Panc1 (cell line): ENCODE data around the gene ISLR. TPM values are rescaled to one million over a fixed set of nuclear protein-coding genes. Genes with fewer than 3 reads are reported as not detected.

Experiments used
- ATAC-seq: fragments of 200-7000 bp; cut with Tn5 transposase; 2 replicates; pipeline ENCODE4 v1.9.1; 2020; ENCODE audit warnings: mild to moderate bottlenecking, moderate library complexity
- BruUV-seq: library from RNA; stranded (reverse); fragments of 400-500 nt; replicated peaks from 2 replicates; lab custom pipeline; 2021; lab: Mats Ljungman, UMichigan
- CTCF ChIA-PET: fragments of 300-600 bp; sonication (Branson Sonifier 250); formaldehyde crosslinking; loops from one replicate; lab custom pipeline; 2022; ENCODE audit warnings: antibody characterized with exemption; lab: Charles Lee
- POLR2A ChIA-PET: fragments of 300-600 bp; sonication (Branson Sonifier 250); formaldehyde crosslinking; loops from one replicate; lab custom pipeline; 2022; ENCODE audit warnings: antibody characterized with exemption; lab: Charles Lee
- DNase-seq: peaks from one replicate; pipeline ENCODE4 v3.0.0-alpha.2; 2010; ENCODE audit warnings: low read depth, low spot score
- H3K27ac ChIP-seq: 2 replicates; pipeline ENCODE4 v1.5.1; 2011; ENCODE audit warnings: mild to moderate bottlenecking, low read length, inconsistent platforms
- H3K27me3 ChIP-seq: fragments of 200-500 bp; sonication (Bioruptor generic); 2 replicates; pipeline ENCODE4 v1.6.0; 2014; ENCODE audit warnings: low read length, inconsistent platforms; ENCODE audit not compliant: control insufficient read depth, insufficient read depth
- H3K36me3 ChIP-seq: fragments of 200-500 bp; sonication (Bioruptor generic); 2 replicates; pipeline ENCODE4 v1.5.1; 2014; ENCODE audit warnings: inconsistent platforms, mild to moderate bottlenecking, low read length, moderate library complexity; ENCODE audit not compliant: control insufficient read depth, insufficient read depth
- H3K4me1 ChIP-seq: 2 replicates; pipeline ENCODE4 v1.5.1; 2011; ENCODE audit warnings: inconsistent platforms, mild to moderate bottlenecking, low read length, moderate library complexity; ENCODE audit not compliant: control insufficient read depth, insufficient read depth
- H3K4me3 ChIP-seq, 2 experiments: 2 replicates each; pipeline ENCODE4 v1.5.1; 2011 to 2012; ENCODE audit warnings: low read depth in 2 of 2, low read length in 2 of 2, mild to moderate bottlenecking in 2 of 2, inconsistent platforms in 1 of 2, moderate library complexity in 1 of 2
- H3K9me3 ChIP-seq: fragments of 200-500 bp; sonication (Bioruptor generic); 2 replicates; pipeline ENCODE4 v1.5.1; 2014; ENCODE audit warnings: low read depth, mild to moderate bottlenecking, inconsistent platforms, low read length, moderate library complexity; ENCODE audit not compliant: control insufficient read depth, insufficient read depth
- POLR2AphosphoS5 ChIP-seq: IDR thresholded peaks from 2 replicates; pipeline ENCODE4 v1.6.1; 2012; ENCODE audit warnings: mild to moderate bottlenecking, low read depth, low read length, moderate library complexity
- SIN3A ChIP-seq: IDR thresholded peaks from 2 replicates; pipeline ENCODE4 v1.6.1; 2012; ENCODE audit warnings: low read depth, mild to moderate bottlenecking, low read length, moderate library complexity, borderline replicate concordance; ENCODE audit not compliant: insufficient read depth
- TCF7L2 ChIP-seq: IDR thresholded peaks from 2 replicates; pipeline ENCODE4 v1.6.1; 2011; ENCODE audit warnings: mild to moderate bottlenecking, low read depth, low read length, inconsistent platforms
- in situ Hi-C: cut with HindIII; loops from 2 replicates; pipeline ENCODE4 v1.10.0; 2016; ENCODE audit warnings: low sequenced_read_pairs, low pct_unique_long_range_greater_than_20kb
- intact Hi-C: fragments of 100-400 bp; cut with micrococcal nuclease; formaldehyde crosslinking; loops from one replicate; pipeline ENCODE4 v1.10.0; 2022; ENCODE audit not compliant: unreplicated experiment
- total RNA-seq: library from RNA; stranded (reverse); gene quantifications from one replicate; pipeline ENCODE4 v1.2.1, GENCODE V29; 2021; ENCODE audit not compliant: unreplicated experiment
- TF ChIP-seq, protein P1 (sequence below), 2 experiments: IDR thresholded peaks; 2 replicates each; pipeline ENCODE4 v1.6.1; 2011 to 2012; ENCODE audit warnings: low read depth in 2 of 2, control low read depth in 1 of 2, low read length in 1 of 2, mild to moderate bottlenecking in 1 of 2, moderate library complexity in 1 of 2; ENCODE audit not compliant: insufficient read depth in 1 of 2
- TF ChIP-seq, protein P2 (sequence below): fragments of 450-650 bp; IDR thresholded peaks from 2 replicates; pipeline ENCODE4 v1.5.1; 2017; ENCODE audit warnings: mild to moderate bottlenecking

Gene ISLR
- total RNA-seq, 1 experiment from 2014 or later: 0.28 TPM

DNA sequence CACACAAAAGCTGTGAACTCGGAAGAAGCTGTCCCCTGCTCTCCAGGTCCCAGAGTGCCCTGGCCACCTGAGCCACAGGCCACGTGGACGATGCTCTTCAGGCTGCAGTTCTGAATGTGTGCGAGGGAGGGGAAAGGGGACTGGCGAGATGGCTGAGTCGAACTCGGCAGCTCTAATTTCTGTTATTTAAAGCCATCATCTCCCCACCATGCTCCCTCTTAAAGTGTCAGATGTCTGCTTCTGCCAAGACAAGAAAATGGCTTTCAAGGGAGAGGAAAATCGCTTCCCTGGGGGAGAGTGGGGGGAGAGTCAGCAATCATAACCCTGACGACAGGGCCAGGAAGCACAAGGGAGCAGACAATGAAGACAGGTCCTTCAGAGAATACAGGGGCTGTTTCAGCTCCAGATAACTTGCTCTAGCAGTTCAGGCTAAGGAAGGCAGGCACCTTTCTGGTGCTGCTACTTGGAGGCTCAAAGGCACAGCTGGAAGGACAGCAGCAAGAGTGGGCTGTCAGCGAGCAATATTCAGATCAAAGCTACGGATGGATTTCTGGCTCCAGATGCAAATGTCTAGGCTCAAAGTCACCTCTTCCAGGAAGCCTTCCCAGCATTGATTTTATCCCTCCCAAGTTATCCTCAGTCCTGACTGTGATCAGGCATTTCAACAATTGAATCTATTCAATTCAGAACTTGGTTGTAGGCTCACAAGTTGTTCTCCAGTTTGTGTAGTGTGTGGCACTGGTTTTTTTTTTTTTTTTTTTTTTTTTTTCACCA lies 47.2 kb downstream of the ISLR start:
- Histone ChIP-seq H3K4me1 (peaks cover 11% of the 10 kb centered on the region), H3K9me3 (no peaks in the 10 kb centered on the region), H3K27me3 (no peaks in the 10 kb centered on the region), H3K36me3 (no peaks in the 10 kb centered on the region), H3K4me3 (no peak overlapping the region), H3K27ac (no peak overlapping the region)
- in situ Hi-C loops (no loop called here), intact Hi-C loops (no loop called here)
- ChIA-PET POLR2A (no interaction called here), CTCF (interaction anchor here (0.6 kb wide), 1 partner anchor 49 kb away, joined by 3 read pairs; no protein-coding TSS in a partner anchor)
- no TSS peak for BruUV-seq
- TF ChIP-seq TCF7L2: no peak
- no peak for TF ChIP-seq SIN3A
- TF ChIP-seq, protein P1, sequence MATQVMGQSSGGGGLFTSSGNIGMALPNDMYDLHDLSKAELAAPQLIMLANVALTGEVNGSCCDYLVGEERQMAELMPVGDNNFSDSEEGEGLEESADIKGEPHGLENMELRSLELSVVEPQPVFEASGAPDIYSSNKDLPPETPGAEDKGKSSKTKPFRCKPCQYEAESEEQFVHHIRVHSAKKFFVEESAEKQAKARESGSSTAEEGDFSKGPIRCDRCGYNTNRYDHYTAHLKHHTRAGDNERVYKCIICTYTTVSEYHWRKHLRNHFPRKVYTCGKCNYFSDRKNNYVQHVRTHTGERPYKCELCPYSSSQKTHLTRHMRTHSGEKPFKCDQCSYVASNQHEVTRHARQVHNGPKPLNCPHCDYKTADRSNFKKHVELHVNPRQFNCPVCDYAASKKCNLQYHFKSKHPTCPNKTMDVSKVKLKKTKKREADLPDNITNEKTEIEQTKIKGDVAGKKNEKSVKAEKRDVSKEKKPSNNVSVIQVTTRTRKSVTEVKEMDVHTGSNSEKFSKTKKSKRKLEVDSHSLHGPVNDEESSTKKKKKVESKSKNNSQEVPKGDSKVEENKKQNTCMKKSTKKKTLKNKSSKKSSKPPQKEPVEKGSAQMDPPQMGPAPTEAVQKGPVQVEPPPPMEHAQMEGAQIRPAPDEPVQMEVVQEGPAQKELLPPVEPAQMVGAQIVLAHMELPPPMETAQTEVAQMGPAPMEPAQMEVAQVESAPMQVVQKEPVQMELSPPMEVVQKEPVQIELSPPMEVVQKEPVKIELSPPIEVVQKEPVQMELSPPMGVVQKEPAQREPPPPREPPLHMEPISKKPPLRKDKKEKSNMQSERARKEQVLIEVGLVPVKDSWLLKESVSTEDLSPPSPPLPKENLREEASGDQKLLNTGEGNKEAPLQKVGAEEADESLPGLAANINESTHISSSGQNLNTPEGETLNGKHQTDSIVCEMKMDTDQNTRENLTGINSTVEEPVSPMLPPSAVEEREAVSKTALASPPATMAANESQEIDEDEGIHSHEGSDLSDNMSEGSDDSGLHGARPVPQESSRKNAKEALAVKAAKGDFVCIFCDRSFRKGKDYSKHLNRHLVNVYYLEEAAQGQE (IDR thresholded peaks at IDR 0.05; ENCODE audit: insufficient read depth in 1 of 2, low read depth in 2 of 2, low read length in 1 of 2): no peak
- TF ChIP-seq, protein P2, sequence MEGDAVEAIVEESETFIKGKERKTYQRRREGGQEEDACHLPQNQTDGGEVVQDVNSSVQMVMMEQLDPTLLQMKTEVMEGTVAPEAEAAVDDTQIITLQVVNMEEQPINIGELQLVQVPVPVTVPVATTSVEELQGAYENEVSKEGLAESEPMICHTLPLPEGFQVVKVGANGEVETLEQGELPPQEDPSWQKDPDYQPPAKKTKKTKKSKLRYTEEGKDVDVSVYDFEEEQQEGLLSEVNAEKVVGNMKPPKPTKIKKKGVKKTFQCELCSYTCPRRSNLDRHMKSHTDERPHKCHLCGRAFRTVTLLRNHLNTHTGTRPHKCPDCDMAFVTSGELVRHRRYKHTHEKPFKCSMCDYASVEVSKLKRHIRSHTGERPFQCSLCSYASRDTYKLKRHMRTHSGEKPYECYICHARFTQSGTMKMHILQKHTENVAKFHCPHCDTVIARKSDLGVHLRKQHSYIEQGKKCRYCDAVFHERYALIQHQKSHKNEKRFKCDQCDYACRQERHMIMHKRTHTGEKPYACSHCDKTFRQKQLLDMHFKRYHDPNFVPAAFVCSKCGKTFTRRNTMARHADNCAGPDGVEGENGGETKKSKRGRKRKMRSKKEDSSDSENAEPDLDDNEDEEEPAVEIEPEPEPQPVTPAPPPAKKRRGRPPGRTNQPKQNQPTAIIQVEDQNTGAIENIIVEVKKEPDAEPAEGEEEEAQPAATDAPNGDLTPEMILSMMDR: no peak
- no peak for TF ChIP-seq POLR2AphosphoS5
- no peak for ATAC-seq
- no peak for DNase-seq

DNA sequence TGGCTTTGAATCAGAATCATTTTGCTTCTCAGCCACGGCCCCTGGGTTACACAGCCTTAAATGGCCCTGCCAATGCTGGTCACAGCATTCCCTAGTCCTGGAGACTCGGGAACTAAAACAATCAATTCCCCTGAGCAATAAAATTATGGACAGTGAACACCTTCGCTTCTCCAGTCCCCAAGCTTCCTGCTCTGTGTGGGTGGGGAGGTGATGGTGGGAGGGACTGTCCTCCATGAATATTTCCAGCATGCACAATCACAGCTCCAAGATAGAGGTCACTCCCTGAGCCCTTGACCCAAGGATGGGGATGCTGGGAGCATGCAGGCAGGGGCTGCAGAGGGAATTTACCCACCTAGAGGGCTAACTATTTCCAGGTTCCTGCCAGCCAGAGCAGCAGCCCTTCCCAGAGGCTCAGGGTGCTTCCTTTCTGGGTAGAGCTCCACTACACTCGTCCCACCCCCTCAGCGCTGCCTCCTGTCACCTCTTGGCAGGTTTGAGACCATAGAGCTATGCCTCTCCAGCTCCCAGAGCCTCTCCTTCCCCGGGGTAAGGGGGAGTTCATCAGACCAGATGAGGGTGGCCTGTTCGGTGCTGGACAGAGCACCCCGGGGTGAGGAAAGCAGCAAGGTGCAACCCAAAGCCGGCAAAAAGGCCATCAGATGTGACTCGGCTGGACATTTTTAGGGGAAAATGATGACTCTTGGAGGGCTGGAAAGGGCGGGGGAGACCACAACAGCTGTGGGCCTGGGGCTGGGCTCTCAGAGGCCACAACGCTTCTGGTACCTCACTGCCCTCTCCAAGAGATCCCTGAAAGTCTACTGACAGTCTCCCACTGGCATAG lies 48.1 kb downstream of the ISLR start:
- ChIA-PET CTCF (interaction anchor here (0.6 kb wide), 2 partner anchors 32 to 50 kb away, joined by 3 read pairs; no protein-coding TSS in a partner anchor), POLR2A (interaction anchor here (0.5 to 0.7 kb wide), 2 partner anchors 30 to 528 kb away, joined by 3 to 7 read pairs; no protein-coding TSS in a partner anchor)
- ATAC-seq: peak; percentile 54
- H3K9me3 ChIP-seq: no peaks in the 10 kb centered on the region
- in situ Hi-C loops (no loop called here), intact Hi-C loops (no loop called here)
- peaks cover 11% of the 10 kb centered on the region for H3K4me1 ChIP-seq
- H3K36me3 ChIP-seq: no peaks in the 10 kb centered on the region
- TF ChIP-seq, protein P1 (IDR thresholded peaks at IDR 0.05; ENCODE audit: insufficient read depth in 1 of 2, low read depth in 2 of 2, low read length in 1 of 2): peak in 1 of 2 experiments; percentile 75; a peak in 3 of 4 replicates
- TF ChIP-seq TCF7L2: no peak
- no peak for DNase-seq
- BruUV-seq: no TSS peak
- no peak overlapping the region for H3K4me3 ChIP-seq
- no peak overlapping the region for H3K27ac ChIP-seq
- no peaks in the 10 kb centered on the region for H3K27me3 ChIP-seq
